Endothelial cell of umbilical vein (primary cell): ENCODE data around the gene ELMO1. TPM values are rescaled to one million over a fixed set of nuclear protein-coding genes. Genes with fewer than 3 reads are reported as not detected.

Experiments used
- BruUV-seq: library from RNA; stranded (reverse); fragments of 400-500 nt; replicated peaks from 2 replicates; lab custom pipeline; 2021; lab: Mats Ljungman, UMichigan
- CTCF ChIA-PET: fragments of 300-600, 350-600 bp; sonication (Branson Sonifier 250); formaldehyde crosslinking; loops from one replicate; lab custom pipeline; 2021; ENCODE audit warnings: antibody characterized with exemption, inconsistent platforms; lab: Charles Lee
- POLR2A ChIA-PET: fragments of 300-600, 350-600 bp; sonication (Branson Sonifier 250); formaldehyde crosslinking; loops from one replicate; lab custom pipeline; 2021; ENCODE audit warnings: antibody characterized with exemption, inconsistent platforms; lab: Charles Lee
- DNase-seq: peaks from one replicate; pipeline ENCODE4 v3.0.0-alpha.2; 2011; ENCODE audit warnings: low read depth, low spot score
- FAIRE-seq: peaks from 2 replicates; lab custom pipeline; 2011; peaks lifted over from hg19 to GRCh38; lab: Jason Lieb, UNC
- H2AFZ ChIP-seq: 2 replicates; pipeline ENCODE4 v1.6.0; 2012; ENCODE audit warnings: low read depth, low read length, control low read depth, inconsistent platforms
- H3K27ac ChIP-seq: 2 replicates; pipeline ENCODE4 v1.5.1; 2011; ENCODE audit warnings: low read depth, mild to moderate bottlenecking, control low read depth, low read length, moderate library complexity; ENCODE audit not compliant: insufficient read depth
- H3K27me3 ChIP-seq, 2 experiments: 2 replicates each; pipeline versions ENCODE4 v1.6.0 to v1.6.1; 2011; ENCODE audit warnings: low read length in 2 of 2, mixed read lengths in 1 of 2; ENCODE audit not compliant: control insufficient read depth in 2 of 2, insufficient read depth in 2 of 2
- H3K36me3 ChIP-seq, 2 experiments: 2 replicates in 1 of 2; 3 replicates in 1 of 2; pipeline ENCODE4 v1.5.1; 2011; ENCODE audit warnings: low read length in 2 of 2, mild to moderate bottlenecking in 1 of 2, moderate library complexity in 1 of 2; ENCODE audit not compliant: control insufficient read depth in 2 of 2, insufficient read depth in 2 of 2; ENCODE audit errors: extremely low read depth in 1 of 2
- H3K4me1 ChIP-seq: 3 replicates; pipeline ENCODE4 v1.5.1; 2011; ENCODE audit warnings: mild to moderate bottlenecking, low read length; ENCODE audit not compliant: control insufficient read depth, insufficient read depth; ENCODE audit errors: extremely low read depth
- H3K4me2 ChIP-seq: 2 replicates; pipeline ENCODE4 v1.6.1; 2011; ENCODE audit warnings: low read length, control low read depth, mixed read lengths; ENCODE audit not compliant: insufficient read depth
- H3K4me3 ChIP-seq, 3 experiments: fragments of 200-600 bp in 1 of 3; sonication (generic), shearing (Covaris generic) in 1 of 3; replicated peaks in 1 of 3; 2 replicates each; pipeline ENCODE4 v1.5.1; 2011 to 2016; ENCODE audit warnings: control low read depth in 3 of 3, low read length in 3 of 3, mild to moderate bottlenecking in 2 of 3, inconsistent platforms in 1 of 3, low read depth in 1 of 3, moderate library complexity in 1 of 3; ENCODE audit not compliant: insufficient read depth in 1 of 3
- H3K79me2 ChIP-seq: 2 replicates; pipeline ENCODE4 v1.6.0; 2012; ENCODE audit warnings: low read length, inconsistent platforms; ENCODE audit not compliant: control insufficient read depth, insufficient read depth
- H3K9ac ChIP-seq: replicated peaks from 2 replicates; pipeline ENCODE3; 2011; ENCODE audit warnings: low read length, control low read depth; ENCODE audit not compliant: insufficient read depth; ENCODE audit errors: extremely low read depth
- H3K9me1 ChIP-seq: replicated peaks from 3 replicates; pipeline ENCODE4 v1.6.0; 2011; ENCODE audit warnings: mild to moderate bottlenecking, low read length; ENCODE audit not compliant: control insufficient read depth, insufficient read depth; ENCODE audit errors: extremely low read depth
- H3K9me3 ChIP-seq: replicated peaks from 2 replicates; pipeline ENCODE4 v1.5.1; 2012; ENCODE audit warnings: low read length, inconsistent platforms; ENCODE audit not compliant: control insufficient read depth, insufficient read depth
- H4K20me1 ChIP-seq: replicated peaks from 2 replicates; pipeline ENCODE3; 2011; ENCODE audit warnings: mild to moderate bottlenecking, low read length; ENCODE audit not compliant: control insufficient read depth, insufficient read depth; ENCODE audit errors: extremely low read depth
- EZH2 ChIP-seq: IDR thresholded peaks from 2 replicates; pipeline ENCODE4 v1.6.1; 2012; ENCODE audit warnings: borderline replicate concordance, low read depth, mild to moderate bottlenecking, moderate library complexity, low read length, inconsistent platforms; ENCODE audit not compliant: severe bottlenecking
- FOS ChIP-seq: IDR thresholded peaks from 2 replicates; pipeline ENCODE4 v1.6.1; 2011; ENCODE audit warnings: mild to moderate bottlenecking, low read length, moderate library complexity, borderline replicate concordance; ENCODE audit not compliant: insufficient read depth
- GATA2 ChIP-seq: IDR thresholded peaks from 2 replicates; pipeline ENCODE4 v1.7.0; 2011; ENCODE audit warnings: low read depth, mild to moderate bottlenecking, moderate library complexity, mixed read lengths, low read length; ENCODE audit not compliant: insufficient read length, insufficient read depth
- JUN ChIP-seq: IDR thresholded peaks from 2 replicates; pipeline ENCODE4 v1.6.1; 2011; ENCODE audit warnings: borderline replicate concordance, low read depth; ENCODE audit not compliant: insufficient read length, insufficient read depth
- MYC ChIP-seq: IDR thresholded peaks from one replicate; pipeline ENCODE4 v1.6.1; 2011; ENCODE audit warnings: mild to moderate bottlenecking, low read depth, low read length
- POLR2A ChIP-seq: IDR thresholded peaks from 2 replicates; pipeline ENCODE4 v1.6.1; 2012; ENCODE audit warnings: low read depth, mild to moderate bottlenecking, control low read depth, low read length
- POLR2AphosphoS5 ChIP-seq: IDR thresholded peaks from 2 replicates; pipeline ENCODE4 v1.6.1; 2012; ENCODE audit warnings: low read depth, mild to moderate bottlenecking, control low read depth, low read length, moderate library complexity; ENCODE audit not compliant: insufficient read depth
- dilution Hi-C: fragments of 300-500 bp; cut with MboI; formaldehyde crosslinking; loops from one replicate; pipeline ENCODE4 v1.15.0; 2019; ENCODE audit warnings: low sequenced_read_pairs; ENCODE audit not compliant: extremely low pct_ligation_motif_present
- intact Hi-C: fragments of 100-400 bp; cut with micrococcal nuclease; formaldehyde crosslinking; loops from one replicate; pipeline ENCODE4 v1.10.0; 2022
- polyA plus RNA-seq, 4 experiments: library from polyadenylated mRNA; depleted of rRNA in 3 of 4; stranded (reverse) in 3 of 4; unstranded in 1 of 4; fragments of >200 nt; gene quantifications; 2 replicates each; pipeline versions ENCODE4 v1.2.1 to v1.2.3, GENCODE V29; 2011 to 2012; ENCODE audit warnings: missing spikeins in 1 of 4
- total RNA-seq: library from RNA; stranded (reverse); gene quantifications from 2 replicates; pipeline ENCODE4 v1.2.3, GENCODE V29; 2021
- TF ChIP-seq, protein P1 (sequence below): IDR thresholded peaks from 2 replicates; pipeline ENCODE4 v1.6.1; 2011; ENCODE audit not compliant: insufficient read depth, insufficient read length

The ELMO1 gene
- total and polyA plus RNA-seq, 2 donors (not counting 3 experiments of a cell fraction or from before 2014, with no cell fraction given) = 17.0 to 30.6 TPM

DNA sequence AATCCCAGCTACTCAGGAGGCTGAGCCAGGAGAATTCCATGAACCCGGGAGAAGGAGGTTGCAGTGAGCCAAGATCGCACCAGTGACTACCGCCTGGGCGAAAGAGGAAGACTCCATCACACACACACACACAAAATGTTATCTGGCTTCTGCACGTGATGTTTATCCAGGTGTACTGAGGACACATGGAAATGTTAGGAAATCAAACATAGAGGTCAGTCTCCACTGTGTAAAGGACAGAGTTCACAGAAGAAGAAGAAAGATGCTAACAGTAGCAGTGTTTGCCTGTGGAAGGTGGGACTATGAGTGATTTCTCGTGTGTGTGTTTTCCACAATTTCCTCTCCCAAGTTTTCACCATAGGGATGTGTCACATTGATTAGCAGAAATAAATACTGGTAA lies 256.9 kb downstream of the ELMO1 start:
- CTCF ChIA-PET = interaction anchor here (1.7 kb wide), 1 partner anchor 10 kb away, joined by 8 read pairs; no protein-coding TSS in a partner anchor
- no peak overlapping the region for H3K9ac ChIP-seq
- H3K9me3 ChIP-seq = no peaks in the 10 kb centered on the region
- no peak overlapping the region for H3K4me2 ChIP-seq
- H3K27me3 ChIP-seq = no peaks in the 10 kb centered on the region
- FAIRE-seq = no peak
- H3K4me3 ChIP-seq = no peak overlapping the region
- TF ChIP-seq POLR2A (no peak), FOS (no peak), JUN (no peak), POLR2AphosphoS5 (no peak), GATA2 (no peak), EZH2 (no peak), MYC (no peak)
- TF ChIP-seq, protein P1, sequence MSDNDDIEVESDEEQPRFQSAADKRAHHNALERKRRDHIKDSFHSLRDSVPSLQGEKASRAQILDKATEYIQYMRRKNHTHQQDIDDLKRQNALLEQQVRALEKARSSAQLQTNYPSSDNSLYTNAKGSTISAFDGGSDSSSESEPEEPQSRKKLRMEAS = no peak
- POLR2A ChIA-PET = interaction anchor here (0.7 kb wide), 1 partner anchor 1357 kb away, joined by 5 read pairs; no protein-coding TSS in a partner anchor
- no peaks in the 10 kb centered on the region for H3K36me3 ChIP-seq
- no peak overlapping the region for H2AFZ ChIP-seq
- H3K27ac ChIP-seq = no peak overlapping the region
- no TSS peak for BruUV-seq
- no peak for DNase-seq
- H3K9me1 ChIP-seq = no peaks in the 10 kb centered on the region
- intact Hi-C loops (no loop called here), dilution Hi-C loops (loop anchor here (25.0 kb wide), 1 partner anchor 204 kb away; no protein-coding TSS in a partner anchor)
- no peaks in the 10 kb centered on the region for H3K4me1 ChIP-seq
- H3K79me2 ChIP-seq = no peaks in the 10 kb centered on the region
- no peaks in the 10 kb centered on the region for H4K20me1 ChIP-seq

DNA sequence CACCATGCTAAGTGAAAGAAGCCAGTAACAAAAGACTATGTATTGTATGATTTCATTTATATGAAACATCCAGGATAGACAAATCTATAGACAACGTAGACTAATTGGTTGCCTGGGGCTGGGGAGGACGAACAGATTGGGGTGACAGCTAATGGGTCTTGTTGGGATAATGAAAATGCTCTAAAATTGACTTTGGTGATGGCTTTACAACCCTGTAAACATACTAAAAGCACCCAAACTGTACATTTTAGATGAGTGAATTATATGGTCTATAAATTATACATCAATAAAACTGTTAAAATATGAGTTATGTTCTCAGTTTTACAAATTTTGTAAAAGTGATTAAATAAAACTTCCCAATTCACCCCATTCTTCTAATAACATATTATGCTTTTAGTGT lies 261.5 kb downstream of the ELMO1 start:
- FAIRE-seq (no peak), DNase-seq (no peak)
- H3K4me3 ChIP-seq = no peak overlapping the region
- intact Hi-C loops (no loop called here), dilution Hi-C loops (loop anchor here (25.0 kb wide), 1 partner anchor 200 kb away; no protein-coding TSS in a partner anchor)
- CTCF ChIA-PET = interaction anchor here (1.3 to 6.9 kb wide), 2 partner anchors 202 to 220 kb away, joined by 4 to 374 read pairs; no protein-coding TSS in a partner anchor
- no peaks in the 10 kb centered on the region for H3K4me1 ChIP-seq
- TF ChIP-seq GATA2 = no peak
- no peak for TF ChIP-seq EZH2
- no peak for TF ChIP-seq FOS
- BruUV-seq = no TSS peak
- no peaks in the 10 kb centered on the region for H3K36me3 ChIP-seq
- no peaks in the 10 kb centered on the region for H3K79me2 ChIP-seq
- no peaks in the 10 kb centered on the region for H3K9me3 ChIP-seq
- POLR2A ChIA-PET = no interaction called here
- no peaks in the 10 kb centered on the region for H3K27me3 ChIP-seq
- no peak overlapping the region for H3K4me2 ChIP-seq
- H3K9me1 ChIP-seq = no peaks in the 10 kb centered on the region
- no peak overlapping the region for H3K9ac ChIP-seq
- no peaks in the 10 kb centered on the region for H4K20me1 ChIP-seq
- H2AFZ ChIP-seq = no peak overlapping the region
- no peak overlapping the region for H3K27ac ChIP-seq
